BJ (cell line): ENCODE measurements around the gene TMEM178B. TPM values are rescaled to one million over a fixed set of nuclear protein-coding genes. Genes with fewer than 3 reads are reported as not detected.
"Not testable (repeated sequence)": the region's sequence is repeated elsewhere in the genome, so short reads cannot be mapped to it uniquely, and the experiment has no call there.

Experiments
- CTCF ChIA-PET: fragments of 350-600 bp; formaldehyde crosslinking; extraction: SDS; loops from one replicate; lab custom pipeline; 2021; ENCODE audit warnings: antibody characterized with exemption, inconsistent platforms; lab: Yijun Ruan, JAX
- POLR2A ChIA-PET: fragments of 300-600 bp; sonication (Branson Sonifier 250); formaldehyde crosslinking; extraction: SDS; loops from one replicate; lab custom pipeline; 2021; ENCODE audit warnings: antibody characterized with exemption; lab: Charles Lee
- DNase-seq: peaks from one replicate; pipeline ENCODE4 v3.0.0-alpha.2; 2011; ENCODE audit warnings: low read depth
- H3K27me3 ChIP-seq: 2 replicates; pipeline ENCODE4 v1.6.0; 2011; ENCODE audit warnings: low read length; ENCODE audit not compliant: control insufficient read depth, insufficient read depth
- H3K36me3 ChIP-seq: 2 replicates; pipeline ENCODE4 v1.5.1; 2011; ENCODE audit warnings: low read length; ENCODE audit not compliant: control insufficient read depth, insufficient read depth
- H3K4me3 ChIP-seq: 2 replicates; pipeline ENCODE4 v1.5.1; 2011; ENCODE audit warnings: low read depth, mild to moderate bottlenecking, control low read depth, low read length
- polyA plus RNA-seq: library from polyadenylated mRNA; depleted of rRNA; stranded (reverse); fragments of >200 nt; gene quantifications from 2 replicates; pipeline ENCODE4 v1.2.3, GENCODE V29; 2011
- TF ChIP-seq, protein P1 (sequence below): IDR thresholded peaks from 2 replicates; pipeline ENCODE4 v1.5.1; 2011; ENCODE audit warnings: low read depth, mild to moderate bottlenecking, control low read depth, inconsistent platforms, low read length, moderate library complexity; ENCODE audit not compliant: insufficient read depth

Gene TMEM178B
- polyA plus RNA-seq, 1 experiment, result 0.43 TPM

DNA sequence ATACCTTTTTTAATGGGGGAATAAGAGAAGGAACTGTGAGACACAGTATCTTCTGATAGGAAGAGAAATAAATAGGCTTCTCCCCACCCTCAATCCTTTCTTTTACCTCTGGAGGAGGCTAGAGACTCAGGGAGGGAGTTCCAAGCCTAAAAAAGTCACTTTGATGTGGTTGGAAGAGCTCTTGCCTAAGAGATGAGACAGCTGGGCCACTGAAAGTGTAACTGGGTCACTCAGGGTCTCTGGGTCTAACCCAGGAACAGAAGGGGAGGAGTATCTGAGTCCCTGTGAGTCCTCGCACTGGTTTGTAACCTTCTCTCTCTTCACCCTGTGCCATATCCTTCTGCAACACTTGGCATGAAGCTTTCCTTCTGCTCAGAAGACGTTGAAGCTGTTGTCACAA is 254.4 kb downstream of the TMEM178B start:
- CTCF ChIA-PET, result no interaction called here

DNA sequence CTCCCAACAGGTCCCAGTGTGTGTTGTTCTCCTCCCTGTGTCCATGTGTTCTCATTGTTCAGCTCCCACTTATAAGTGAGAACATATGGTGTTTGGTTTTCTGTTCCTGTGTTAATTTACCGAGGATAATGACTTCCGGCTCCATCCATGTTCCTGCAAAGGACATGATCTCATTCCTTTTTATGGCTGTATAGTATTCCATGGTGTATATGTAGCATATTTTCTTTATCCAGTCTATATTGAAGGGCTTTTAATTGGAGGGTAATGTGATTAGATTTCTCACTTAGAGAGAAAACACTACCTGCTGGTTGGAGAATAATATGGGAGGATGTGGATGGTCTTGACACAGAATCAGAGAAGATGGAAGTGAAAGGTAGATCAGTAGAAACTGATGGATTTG is 256.4 kb downstream of the TMEM178B start:
- DNase-seq, H3K4me3 ChIP-seq, H3K36me3 ChIP-seq, H3K27me3 ChIP-seq, CTCF ChIA-PET, POLR2A ChIA-PET: not testable (repeated sequence)

More for the DNA sequence above, 254.4 kb downstream of the TMEM178B start:
- TF ChIP-seq, protein P1, sequence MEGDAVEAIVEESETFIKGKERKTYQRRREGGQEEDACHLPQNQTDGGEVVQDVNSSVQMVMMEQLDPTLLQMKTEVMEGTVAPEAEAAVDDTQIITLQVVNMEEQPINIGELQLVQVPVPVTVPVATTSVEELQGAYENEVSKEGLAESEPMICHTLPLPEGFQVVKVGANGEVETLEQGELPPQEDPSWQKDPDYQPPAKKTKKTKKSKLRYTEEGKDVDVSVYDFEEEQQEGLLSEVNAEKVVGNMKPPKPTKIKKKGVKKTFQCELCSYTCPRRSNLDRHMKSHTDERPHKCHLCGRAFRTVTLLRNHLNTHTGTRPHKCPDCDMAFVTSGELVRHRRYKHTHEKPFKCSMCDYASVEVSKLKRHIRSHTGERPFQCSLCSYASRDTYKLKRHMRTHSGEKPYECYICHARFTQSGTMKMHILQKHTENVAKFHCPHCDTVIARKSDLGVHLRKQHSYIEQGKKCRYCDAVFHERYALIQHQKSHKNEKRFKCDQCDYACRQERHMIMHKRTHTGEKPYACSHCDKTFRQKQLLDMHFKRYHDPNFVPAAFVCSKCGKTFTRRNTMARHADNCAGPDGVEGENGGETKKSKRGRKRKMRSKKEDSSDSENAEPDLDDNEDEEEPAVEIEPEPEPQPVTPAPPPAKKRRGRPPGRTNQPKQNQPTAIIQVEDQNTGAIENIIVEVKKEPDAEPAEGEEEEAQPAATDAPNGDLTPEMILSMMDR, result no peak
- DNase-seq, result no peak
- Histone ChIP-seq H3K4me3 (no peak overlapping the region), H3K36me3 (no peaks in the 10 kb centered on the region), H3K27me3 (no peaks in the 10 kb centered on the region)
- POLR2A ChIA-PET, result no interaction called here

DNA sequence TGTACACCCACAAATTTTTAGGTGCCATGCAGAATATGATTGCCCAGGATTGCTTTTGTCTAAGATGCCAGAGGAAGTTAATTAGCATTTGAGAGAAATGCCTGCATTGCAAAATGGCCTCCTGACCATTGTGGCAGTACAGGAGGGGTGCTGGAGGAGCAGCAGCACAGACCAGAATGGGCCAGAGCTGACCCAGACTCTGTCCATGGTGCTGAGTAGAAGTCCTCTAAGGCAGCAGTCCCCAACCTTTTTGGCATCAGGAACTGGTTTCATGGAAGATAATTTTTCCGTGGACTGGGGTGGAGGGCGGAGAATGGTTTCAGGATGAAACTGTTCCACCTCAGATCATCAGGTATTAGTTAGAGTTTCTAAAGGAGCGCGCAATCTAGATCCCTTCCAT is 259.6 kb downstream of the TMEM178B start:
- POLR2A ChIA-PET, result no interaction called here
- no peaks in the 10 kb centered on the region for H3K27me3 ChIP-seq
- H3K36me3 ChIP-seq, result no peaks in the 10 kb centered on the region
- CTCF ChIA-PET, result no interaction called here
- TF ChIP-seq, protein P1, result no peak
- DNase-seq, result no peak
- H3K4me3 ChIP-seq, result no peak overlapping the region

DNA sequence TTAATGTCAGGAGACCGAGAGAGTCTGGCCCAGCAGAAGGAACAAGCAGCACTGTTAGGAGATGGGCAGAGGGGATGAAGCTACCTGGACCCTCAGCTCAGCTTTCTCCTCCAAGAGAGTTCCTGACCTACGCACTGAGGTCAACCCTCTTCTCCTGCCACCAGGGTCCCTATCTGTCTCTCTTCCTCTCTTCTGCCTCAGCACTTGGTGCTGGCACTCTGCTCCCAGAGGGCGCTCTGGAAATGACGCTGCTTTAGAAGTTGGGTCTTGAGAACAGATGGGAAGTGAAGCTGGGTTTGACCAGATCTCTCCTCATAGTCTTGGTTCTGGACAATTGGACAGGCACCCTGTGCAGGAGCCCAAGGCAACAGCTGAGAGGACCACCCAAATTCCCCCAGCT is 261.3 kb downstream of the TMEM178B start:
- Histone ChIP-seq H3K4me3 (no peak overlapping the region), H3K36me3 (no peaks in the 10 kb centered on the region), H3K27me3 (no peaks in the 10 kb centered on the region)
- CTCF ChIA-PET, result no interaction called here
- TF ChIP-seq, protein P1, result no peak
- POLR2A ChIA-PET, result no interaction called here
- DNase-seq, result no peak

DNA sequence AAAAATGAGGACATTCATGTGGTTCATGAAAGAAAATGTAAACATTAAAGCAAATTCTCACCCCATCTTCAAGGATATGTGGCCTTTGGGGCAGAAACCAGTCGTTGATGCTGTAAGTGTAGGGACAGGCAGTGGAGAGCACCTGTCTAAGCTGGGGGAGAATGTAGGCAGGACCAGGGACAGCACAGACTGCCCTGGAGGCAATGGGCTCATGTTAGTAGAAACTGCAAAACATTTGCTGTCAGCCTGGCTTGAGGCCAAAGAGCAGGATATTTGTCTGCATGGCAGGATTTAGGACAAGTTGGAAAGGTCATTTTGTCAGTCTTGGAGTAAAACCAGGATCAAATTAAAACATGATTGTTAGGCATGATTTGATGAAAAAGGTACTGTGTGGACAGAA is 265.7 kb downstream of the TMEM178B start:
- CTCF ChIA-PET, result no interaction called here

DNA sequence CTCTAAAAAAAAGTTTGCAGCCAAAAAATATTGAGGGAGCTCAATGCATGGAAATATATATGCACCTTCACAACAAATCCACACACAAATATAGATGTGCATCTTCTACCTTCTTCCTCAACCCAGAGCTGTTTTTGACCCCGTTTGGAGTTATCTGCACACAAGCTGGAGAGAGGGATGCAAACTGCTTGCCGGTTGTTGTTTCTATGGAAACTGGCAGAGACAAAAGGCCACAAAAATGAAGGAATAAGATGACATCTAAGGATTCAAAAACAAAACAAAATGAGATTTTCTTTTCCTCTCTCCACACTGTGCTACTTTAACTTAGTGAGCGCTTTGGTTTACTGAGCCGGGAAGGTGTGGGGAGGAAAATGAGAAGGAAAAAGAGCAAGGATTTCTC is 267.1 kb downstream of the TMEM178B start:
- CTCF ChIA-PET, result no interaction called here
- TF ChIP-seq, protein P1, result no peak

More for the DNA sequence above, 265.7 kb downstream of the TMEM178B start:
- POLR2A ChIA-PET, result no interaction called here
- TF ChIP-seq, protein P1, result no peak
- Histone ChIP-seq H3K36me3 (no peaks in the 10 kb centered on the region), H3K27me3 (no peaks in the 10 kb centered on the region), H3K4me3 (no peak overlapping the region)
- DNase-seq, result no peak

More for the DNA sequence above, 267.1 kb downstream of the TMEM178B start:
- no peak for DNase-seq
- Histone ChIP-seq H3K36me3 (no peaks in the 10 kb centered on the region), H3K4me3 (no peak overlapping the region), H3K27me3 (no peaks in the 10 kb centered on the region)
- POLR2A ChIA-PET, result no interaction called here
